Progenitor cell of endocrine pancreas (in vitro differentiated cells): Measurements from ENCODE around the gene NVL. TPM values are rescaled to one million over a fixed set of nuclear protein-coding genes. Genes with fewer than 3 reads are reported as not detected.

Experiments
- DNase-seq: peaks from one replicate; pipeline ENCODE4 v3.0.0; 2021; ENCODE audit warnings: low spot score; ENCODE audit not compliant: unreplicated experiment
- H3K27ac Mint-ChIP-seq: 2 replicates; pipeline ENCODE4 v1.8.0; 2021; ENCODE audit warnings: mild to moderate bottlenecking, moderate library complexity, mixed read lengths
- H3K27me3 Mint-ChIP-seq: 2 replicates; pipeline ENCODE4 v1.8.0; 2021; ENCODE audit warnings: mixed read lengths
- H3K36me3 Mint-ChIP-seq: 2 replicates; pipeline ENCODE4 v1.8.0; 2022; ENCODE audit warnings: mixed read lengths; ENCODE audit not compliant: insufficient read depth
- H3K4me1 Mint-ChIP-seq: 2 replicates; pipeline ENCODE4 v1.8.0; 2021; ENCODE audit warnings: low read depth, mixed read lengths
- H3K4me3 Mint-ChIP-seq: 2 replicates; pipeline ENCODE4 v1.8.0; 2021; ENCODE audit warnings: low read depth, mild to moderate bottlenecking, moderate library complexity, mixed read lengths
- H3K9me3 Mint-ChIP-seq: 2 replicates; pipeline ENCODE4 v1.8.0; 2021; ENCODE audit warnings: low read depth, mixed read lengths
- total RNA-seq: library from RNA; stranded (reverse); gene quantifications from 2 replicates; pipeline ENCODE4 v1.2.1, GENCODE V29; 2021
- TF ChIP-seq, protein P1 (sequence below): fragments of 200-600 bp; sonication (generic); IDR thresholded peaks from one replicate; pipeline ENCODE4 v1.5.0; 2021; ENCODE audit warnings: antibody characterized with exemption, mild to moderate bottlenecking; ENCODE audit not compliant: unreplicated experiment

Gene NVL
- total RNA-seq, 1 donor from 2014 or later, result 52.5 TPM

DNA sequence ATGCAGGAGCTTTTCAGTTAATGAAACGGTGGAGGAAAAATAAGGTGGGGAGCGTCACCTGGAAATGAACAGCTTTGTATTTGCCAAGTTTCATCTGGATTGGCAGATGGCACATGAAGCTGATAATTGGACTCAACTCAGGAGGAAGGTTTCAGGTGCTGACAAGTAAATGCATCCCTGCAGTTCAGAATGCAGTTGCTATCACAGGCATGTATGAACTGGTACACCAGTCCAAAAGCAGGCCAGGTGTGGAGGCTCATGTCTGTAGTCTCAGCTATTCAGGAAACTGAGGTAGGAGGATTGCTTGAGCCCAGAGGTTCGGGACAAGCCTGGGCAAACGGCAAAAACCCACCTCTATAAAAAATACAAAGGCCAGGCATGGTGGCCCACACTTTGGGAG is 131.4 kb downstream of the NVL start:
- peak overlapping the region; percentile 27 for H3K27ac Mint-ChIP-seq

DNA sequence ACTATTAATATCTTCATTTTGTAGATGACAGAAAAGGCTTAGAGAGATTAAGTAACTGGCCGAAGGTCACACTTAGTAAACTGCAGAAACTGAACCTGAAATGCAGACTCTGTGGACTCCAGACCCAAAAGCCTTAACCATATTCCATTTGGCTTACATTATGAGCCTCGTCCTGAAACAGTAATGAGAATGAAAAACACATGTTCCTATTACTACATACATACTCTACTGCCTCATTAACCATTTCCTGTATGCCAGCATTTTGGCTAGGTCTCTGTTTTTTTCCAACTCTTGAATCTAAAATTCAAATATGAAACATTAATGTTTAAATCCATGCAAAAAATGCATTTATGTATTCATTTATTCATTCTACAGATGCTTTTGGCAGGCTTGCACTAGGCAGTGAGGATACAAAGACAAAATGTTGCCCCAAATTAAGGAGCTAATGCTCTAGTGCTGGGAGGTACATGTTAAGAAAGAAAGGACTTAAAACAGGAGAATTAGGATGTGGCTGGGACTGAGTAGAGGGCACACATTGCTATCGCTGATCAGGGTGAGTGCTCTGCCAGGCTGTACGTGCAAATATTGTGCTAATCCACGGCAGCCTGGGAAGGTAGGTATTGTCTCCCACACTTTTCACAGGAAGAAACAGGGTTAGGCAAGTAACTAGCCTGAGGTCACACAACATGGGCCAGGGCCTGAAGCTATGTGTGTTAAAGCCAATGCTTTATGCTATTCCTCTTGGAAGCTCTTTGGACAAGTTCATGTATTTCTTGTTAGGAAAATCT is 133.0 kb downstream of the NVL start:
- H3K4me1 Mint-ChIP-seq, result peaks cover 4% of the 10 kb centered on the region
- TF ChIP-seq, protein P1, sequence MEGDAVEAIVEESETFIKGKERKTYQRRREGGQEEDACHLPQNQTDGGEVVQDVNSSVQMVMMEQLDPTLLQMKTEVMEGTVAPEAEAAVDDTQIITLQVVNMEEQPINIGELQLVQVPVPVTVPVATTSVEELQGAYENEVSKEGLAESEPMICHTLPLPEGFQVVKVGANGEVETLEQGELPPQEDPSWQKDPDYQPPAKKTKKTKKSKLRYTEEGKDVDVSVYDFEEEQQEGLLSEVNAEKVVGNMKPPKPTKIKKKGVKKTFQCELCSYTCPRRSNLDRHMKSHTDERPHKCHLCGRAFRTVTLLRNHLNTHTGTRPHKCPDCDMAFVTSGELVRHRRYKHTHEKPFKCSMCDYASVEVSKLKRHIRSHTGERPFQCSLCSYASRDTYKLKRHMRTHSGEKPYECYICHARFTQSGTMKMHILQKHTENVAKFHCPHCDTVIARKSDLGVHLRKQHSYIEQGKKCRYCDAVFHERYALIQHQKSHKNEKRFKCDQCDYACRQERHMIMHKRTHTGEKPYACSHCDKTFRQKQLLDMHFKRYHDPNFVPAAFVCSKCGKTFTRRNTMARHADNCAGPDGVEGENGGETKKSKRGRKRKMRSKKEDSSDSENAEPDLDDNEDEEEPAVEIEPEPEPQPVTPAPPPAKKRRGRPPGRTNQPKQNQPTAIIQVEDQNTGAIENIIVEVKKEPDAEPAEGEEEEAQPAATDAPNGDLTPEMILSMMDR, result no peak
- H3K27me3 Mint-ChIP-seq, result no peaks in the 10 kb centered on the region
- peaks cover 4% of the 10 kb centered on the region for H3K36me3 Mint-ChIP-seq
- H3K4me3 Mint-ChIP-seq, result no peak overlapping the region
- no peak overlapping the region for H3K27ac Mint-ChIP-seq
- H3K9me3 Mint-ChIP-seq, result no peaks in the 10 kb centered on the region
- no peak for DNase-seq

More for the DNA sequence above, 131.4 kb downstream of the NVL start:
- Mint-ChIP-seq H3K9me3 (no peaks in the 10 kb centered on the region), H3K4me3 (no peak overlapping the region), H3K27me3 (no peaks in the 10 kb centered on the region), H3K36me3 (peaks cover 4% of the 10 kb centered on the region), H3K4me1 (peaks cover 4% of the 10 kb centered on the region)
- DNase-seq, result no peak
- TF ChIP-seq, protein P1, result no peak

DNA sequence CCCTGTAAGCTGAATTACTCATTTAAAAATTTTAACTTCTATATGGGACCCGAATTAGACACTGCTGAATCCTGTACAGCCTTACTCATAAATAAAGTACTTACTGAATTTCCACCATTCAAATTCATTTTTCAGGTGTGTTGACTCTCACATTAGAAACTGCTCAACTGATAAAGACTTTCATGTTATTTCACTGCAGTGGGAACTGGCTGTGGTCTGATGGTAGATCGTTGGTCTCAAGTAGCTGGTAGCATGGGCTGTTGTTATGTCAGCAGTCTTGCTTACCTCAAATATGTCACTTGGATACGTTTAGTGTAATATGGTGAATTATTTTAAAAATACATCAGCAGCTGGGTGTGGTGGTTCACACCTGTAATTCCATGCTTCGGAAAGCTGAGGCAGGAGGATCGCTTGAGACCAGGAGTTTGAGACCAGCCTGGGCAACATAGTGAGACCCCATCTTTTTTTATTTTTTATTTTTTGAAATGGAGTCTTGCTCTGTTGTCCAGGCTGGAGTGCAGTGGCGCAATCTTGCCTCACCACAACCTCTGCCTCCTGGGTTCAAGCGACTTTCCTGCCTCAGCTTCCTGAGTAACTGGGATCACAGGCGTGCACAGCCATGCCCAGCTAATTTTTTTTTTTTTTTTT is 136.5 kb downstream of the NVL start:
- H3K27ac Mint-ChIP-seq, result no peak overlapping the region
- DNase-seq, result no peak
- H3K27me3 Mint-ChIP-seq, result no peaks in the 10 kb centered on the region
- peaks cover 2% of the 10 kb centered on the region for H3K9me3 Mint-ChIP-seq
- TF ChIP-seq, protein P1, result no peak
- H3K4me3 Mint-ChIP-seq, result no peak overlapping the region
- peaks cover 4% of the 10 kb centered on the region for H3K4me1 Mint-ChIP-seq
- peaks cover 7% of the 10 kb centered on the region for H3K36me3 Mint-ChIP-seq

DNA sequence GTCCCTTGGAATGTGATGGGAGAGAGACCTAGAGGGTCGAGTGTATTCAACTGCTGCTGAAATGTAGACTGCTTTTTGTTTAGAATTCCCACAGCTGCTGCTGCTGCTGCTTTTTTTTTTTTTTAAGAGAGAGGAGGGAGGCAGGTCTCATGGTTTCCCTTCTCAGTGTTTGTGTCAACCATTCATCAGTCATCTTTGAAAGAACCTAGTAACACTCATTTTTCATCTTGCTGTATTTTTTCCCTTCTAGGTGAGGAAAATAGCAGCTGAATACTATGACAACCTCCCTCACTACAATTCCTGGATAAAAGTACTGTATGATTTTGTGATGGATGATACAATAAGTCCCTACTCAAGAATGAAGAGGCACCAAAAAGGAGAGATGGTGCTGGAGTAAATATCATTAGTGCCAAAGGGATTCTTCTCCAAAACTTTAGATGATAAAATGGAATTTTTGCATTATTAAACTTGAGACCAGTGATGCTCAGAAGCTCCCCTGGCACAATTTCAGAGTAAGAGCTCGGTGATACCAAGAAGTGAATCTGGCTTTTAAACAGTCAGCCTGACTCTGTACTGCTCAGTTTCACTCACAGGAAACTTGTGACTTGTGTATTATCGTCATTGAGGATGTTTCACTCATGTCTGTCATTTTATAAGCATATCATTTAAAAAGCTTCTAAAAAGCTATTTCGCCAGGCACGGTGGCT is 137.7 kb downstream of the NVL start:
- Mint-ChIP-seq H3K9me3 (peaks cover 4% of the 10 kb centered on the region), H3K27ac (no peak overlapping the region), H3K27me3 (no peaks in the 10 kb centered on the region), H3K4me1 (peaks cover 4% of the 10 kb centered on the region), H3K36me3 (peaks cover 7% of the 10 kb centered on the region), H3K4me3 (no peak overlapping the region)
- TF ChIP-seq, protein P1, result no peak
- no peak for DNase-seq

DNA sequence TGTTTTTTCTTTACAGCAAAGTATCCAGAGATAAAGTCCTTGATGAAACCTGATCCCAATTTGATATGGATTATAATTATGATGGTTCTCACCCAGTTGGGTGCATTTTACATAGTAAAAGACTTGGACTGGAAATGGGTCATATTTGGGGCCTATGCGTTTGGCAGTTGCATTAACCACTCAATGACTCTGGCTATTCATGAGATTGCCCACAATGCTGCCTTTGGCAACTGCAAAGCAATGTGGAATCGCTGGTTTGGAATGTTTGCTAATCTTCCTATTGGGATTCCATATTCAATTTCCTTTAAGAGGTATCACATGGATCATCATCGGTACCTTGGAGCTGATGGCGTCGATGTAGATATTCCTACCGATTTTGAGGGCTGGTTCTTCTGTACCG is 140.4 kb downstream of the NVL start:
- peaks cover 4% of the 10 kb centered on the region for H3K9me3 Mint-ChIP-seq
- H3K4me1 Mint-ChIP-seq, result peaks cover 4% of the 10 kb centered on the region
- TF ChIP-seq, protein P1, result no peak
- H3K27ac Mint-ChIP-seq, result no peak overlapping the region
- DNase-seq, result no peak
- H3K36me3 Mint-ChIP-seq, result peaks cover 4% of the 10 kb centered on the region
- no peaks in the 10 kb centered on the region for H3K27me3 Mint-ChIP-seq
- no peak overlapping the region for H3K4me3 Mint-ChIP-seq
